8988T (cell line): ENCODE measurements around the gene PNPLA2.

Experiments
- DNase-seq: peaks from one replicate; pipeline ENCODE4 v3.0.0; 2011

PNPLA2 gene

DNA sequence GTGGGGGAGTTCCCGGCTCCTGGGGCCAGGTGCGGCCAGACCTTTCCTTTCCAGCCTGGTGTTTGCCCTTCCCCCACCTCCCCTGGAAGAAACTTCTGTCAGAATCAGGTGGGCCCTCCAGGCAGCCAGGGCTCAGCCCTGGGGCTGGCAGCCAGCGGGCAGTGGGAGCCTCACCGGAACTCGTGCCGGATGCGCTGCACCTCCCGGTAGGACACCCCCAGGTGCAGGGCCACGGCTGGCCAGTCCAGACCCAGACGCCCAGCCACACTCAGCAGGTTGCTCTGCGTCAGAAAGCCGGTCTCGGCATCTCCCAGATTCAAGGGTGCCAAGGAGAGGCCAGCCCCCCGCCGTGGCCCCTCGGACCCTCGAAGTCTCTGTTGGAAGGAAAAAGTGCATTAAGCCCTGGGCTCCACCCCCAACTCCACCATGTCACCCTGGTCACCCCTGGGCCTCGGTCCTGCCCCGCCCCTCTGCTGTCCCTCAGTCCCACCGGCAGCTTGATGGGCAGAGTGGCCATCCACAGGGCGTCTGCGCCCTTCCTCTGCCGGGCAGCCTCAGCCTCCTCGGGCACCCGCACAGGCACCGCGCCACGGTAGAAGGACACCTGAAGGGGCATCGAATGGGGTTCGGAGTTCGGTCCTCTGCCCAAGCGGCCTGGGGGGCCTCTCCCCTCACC lies 18.9 kb upstream of the PNPLA2 start:
- no peak for DNase-seq

DNA sequence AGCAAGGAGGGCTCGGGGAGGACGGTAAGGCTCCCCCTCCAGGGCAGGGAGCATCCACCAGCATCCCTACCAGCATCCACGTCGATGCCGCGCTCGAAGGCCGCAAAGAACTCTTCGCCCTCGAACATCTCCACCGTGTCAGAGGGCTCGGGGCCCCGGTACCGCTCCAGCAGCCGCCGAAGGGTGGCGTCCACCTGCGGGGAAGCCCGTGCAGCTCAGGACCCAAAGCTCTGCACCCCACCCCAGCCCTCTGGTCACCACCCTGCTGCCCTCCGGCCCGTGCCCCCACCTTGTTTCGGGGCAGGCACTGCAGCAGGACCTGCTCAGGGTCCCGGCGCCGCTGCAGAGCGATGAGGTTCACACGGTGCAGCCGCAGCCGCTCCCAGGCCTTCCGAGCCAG lies 18.2 kb upstream of the PNPLA2 start:
- DNase-seq, result no peak

DNA sequence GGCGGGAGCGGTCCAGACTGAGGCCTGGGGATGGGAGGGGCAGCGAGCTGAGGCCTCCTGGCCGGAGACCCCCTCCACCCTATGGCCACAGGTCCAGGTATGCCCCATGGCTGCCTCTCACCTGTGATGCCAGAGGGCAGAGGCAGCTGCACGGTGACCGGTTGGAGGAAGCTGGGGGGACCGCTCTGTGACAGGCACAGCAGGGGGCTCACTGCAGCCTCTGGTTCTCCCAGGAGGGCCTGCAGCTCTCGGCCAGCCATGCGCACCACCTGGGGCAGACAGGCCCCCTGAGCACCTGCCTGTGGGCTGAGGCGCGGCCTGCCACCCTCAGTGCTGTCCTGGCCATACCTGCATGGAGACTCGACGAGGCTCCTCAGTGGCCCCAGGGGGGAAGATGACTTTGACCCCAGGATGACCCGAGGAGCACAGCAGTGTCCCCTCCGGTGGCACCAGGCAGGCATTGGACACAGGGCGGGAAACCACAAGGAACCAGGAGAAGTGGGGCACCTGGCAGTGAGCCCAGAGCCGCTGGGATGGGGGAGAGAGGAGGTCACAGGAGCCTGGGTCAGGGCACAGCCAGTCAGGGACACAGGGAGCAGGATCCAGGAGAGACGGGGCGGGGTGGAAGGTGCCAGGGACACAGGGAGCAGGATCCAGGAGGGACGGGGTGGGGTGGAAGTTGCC lies 17.5 kb upstream of the PNPLA2 start:
- DNase-seq, result no peak

DNA sequence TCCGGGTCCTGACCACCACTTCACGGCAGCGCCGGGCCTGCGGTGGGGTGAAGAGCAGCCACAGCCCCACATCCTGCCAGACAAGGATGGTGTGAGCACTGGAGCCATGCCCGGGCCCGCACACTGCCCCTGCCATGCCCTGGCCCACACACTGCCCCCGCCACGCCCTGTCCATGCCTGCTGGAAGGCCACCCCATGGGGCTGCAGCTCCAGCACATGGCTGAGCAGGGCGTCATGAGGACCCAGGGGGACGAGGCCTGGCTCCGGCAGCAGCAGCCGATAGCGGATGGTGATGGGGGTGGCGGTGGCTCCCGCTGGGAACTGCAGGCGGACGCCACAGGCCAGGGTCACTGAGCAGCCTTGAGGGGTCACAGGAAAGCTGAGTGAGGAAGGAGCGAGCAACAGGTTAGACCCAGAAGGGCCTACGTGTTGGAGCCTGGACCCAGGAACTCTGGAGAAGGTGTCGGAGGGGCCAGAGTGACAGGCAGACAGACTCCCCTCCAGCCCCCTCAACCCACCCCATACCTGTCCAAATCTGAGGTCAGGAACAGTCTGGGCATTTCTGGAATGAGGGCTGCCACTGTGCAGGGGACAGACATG lies 16.6 kb upstream of the PNPLA2 start:
- no peak for DNase-seq

DNA sequence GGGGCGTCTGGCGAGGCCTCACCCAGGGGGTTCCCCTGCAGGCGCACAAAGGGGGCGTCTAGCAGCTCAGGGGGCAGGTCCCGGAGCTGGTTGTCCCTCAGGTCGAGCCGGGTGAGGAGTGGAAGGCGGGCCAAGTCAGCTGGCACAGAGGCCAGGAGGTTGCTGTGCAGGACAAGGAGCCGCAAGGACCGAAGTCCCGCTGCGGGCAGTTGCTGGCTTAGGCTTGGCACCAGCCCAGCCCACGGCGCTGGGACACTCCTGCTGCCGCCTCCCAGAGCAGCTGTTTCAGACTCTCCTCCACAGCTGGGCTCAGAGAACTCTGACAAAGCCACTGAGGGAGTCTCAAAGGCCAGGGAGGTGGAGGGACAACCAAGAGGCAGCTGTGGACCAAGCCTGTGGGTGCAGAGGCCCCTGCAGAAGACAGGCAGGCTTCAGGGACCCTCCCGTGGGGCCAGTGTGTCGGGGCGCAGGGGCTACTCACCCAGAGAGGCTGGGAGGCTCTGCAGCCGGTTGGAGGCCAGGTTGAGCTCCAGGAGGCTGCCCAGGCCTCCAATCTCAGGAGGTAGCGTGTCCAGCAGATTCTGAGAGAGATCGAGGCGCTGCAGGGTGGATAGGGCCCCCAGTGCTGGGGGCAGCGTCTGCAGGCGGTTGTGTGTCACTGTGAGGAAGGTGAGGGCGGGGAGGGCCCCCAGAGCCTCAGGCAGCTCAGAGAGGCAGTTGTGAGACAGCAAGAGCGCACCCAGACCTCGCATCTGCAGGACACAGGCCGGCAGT lies 15.8 kb upstream of the PNPLA2 start:
- DNase-seq, result peak; percentile 61

DNA sequence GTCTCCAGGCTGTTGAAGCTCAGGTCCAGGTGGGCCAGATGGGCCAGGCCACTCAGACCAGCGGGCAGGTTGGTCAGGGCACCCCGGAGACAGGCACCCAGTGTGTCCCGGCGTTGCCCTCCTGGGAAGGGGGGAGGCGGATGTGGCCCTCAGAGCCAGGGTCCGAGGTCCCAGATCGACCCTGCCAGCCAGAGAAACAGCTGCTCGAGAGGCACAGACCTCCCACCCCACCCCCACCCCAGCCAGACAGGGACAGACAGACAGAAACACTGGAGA lies 15.3 kb upstream of the PNPLA2 start:
- no peak for DNase-seq

DNA sequence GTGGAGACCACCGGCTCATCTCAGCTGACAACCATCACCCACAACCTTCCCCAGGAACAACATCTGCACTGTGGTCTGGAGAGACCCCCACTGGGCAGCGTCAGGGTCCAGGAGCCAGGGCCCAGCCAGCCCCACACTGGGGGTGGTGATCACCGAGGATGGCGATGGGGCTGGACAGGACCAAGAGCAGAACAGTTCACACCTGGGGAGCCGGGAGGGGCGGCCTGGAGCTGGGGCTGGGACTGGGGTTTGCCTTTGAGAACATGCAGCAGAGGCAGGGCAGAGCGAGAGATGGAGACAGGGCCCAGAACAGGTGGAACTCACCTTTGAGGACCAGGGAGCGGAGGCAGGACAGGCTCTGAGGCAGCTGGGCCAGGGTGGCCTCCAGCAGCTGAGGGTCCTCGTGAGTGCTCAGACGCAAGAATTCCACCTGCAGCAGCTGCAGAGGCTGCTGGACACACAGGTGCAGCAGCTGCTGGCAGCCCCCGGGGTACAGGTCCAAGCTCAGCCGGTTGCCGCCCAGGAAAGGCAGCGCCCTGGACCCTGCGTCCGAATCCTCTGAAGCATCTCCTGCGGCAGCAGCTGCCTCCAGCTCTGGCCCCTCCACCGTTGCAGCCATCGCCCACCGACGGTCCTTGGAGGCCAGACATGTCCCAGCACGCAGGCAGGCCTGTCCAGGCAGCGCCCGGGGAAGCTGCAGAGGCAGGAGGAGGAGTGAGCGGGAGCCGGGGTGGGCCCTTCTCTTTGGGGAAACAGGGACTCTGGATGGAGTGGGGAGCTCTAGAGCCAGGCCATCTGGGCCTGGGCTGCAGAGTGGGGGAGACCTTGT lies 14.7 kb upstream of the PNPLA2 start:
- DNase-seq, result peak; percentile 89

DNA sequence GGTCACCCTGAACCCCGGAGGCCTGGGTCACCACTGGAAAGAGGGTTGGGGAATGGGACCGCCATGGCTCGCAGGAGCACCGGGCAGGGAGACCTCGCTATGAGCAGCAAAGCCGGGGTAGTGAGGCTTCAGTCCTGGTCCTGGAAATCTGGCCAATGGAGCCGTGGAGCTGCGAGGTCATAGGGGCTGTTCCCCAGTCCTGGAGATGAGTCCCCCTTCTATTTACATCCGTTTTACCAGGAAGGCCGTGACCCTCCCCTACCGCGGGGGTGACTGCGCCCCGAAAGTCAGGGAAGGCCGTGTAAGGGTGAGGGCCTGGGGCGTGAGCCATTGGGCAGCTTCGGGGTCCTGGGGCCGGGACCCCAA lies 14.1 kb upstream of the PNPLA2 start:
- DNase-seq, result no peak

DNA sequence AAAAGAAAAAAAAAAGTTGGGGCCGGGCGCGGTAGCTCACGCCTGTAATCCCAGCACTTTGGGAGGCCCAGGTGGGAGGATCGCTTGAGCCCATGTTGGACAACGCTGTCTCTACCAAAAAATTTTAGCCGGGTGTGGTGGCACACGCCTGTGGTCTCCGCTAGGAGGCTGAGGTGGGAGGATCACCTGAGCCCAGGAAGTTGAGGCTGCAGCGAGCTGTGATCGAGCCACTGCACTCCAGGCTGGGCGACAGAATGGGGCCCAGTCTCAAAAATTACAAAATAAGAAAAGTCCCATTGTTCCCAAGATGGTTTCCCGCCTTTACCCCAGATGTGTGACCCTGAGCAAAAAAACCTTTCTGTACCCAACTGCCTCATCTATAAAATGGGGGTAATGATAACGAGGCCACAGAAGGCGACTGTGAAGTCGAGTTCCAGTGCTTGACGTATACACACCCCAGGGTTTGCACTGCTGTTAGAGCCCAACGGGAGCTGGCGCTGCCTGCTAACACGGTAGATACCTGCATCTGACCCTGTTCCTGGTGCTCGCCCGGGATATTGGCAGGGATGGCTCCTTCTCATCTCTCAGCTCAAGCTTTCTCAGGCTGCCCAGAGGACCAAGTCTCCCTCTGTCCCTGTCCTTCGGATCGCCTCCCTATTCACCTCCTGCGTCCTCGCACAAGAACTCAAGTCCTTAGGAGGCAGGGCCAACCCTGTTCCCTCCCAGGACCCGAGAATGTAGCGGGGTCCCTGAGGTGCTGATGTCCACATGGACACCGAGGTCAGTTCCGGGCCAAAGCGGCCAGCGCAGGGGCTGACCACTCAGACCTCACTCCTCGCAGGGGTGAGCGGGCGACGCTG lies 10.1 kb upstream of the PNPLA2 start:
- DNase-seq, result no peak

DNA sequence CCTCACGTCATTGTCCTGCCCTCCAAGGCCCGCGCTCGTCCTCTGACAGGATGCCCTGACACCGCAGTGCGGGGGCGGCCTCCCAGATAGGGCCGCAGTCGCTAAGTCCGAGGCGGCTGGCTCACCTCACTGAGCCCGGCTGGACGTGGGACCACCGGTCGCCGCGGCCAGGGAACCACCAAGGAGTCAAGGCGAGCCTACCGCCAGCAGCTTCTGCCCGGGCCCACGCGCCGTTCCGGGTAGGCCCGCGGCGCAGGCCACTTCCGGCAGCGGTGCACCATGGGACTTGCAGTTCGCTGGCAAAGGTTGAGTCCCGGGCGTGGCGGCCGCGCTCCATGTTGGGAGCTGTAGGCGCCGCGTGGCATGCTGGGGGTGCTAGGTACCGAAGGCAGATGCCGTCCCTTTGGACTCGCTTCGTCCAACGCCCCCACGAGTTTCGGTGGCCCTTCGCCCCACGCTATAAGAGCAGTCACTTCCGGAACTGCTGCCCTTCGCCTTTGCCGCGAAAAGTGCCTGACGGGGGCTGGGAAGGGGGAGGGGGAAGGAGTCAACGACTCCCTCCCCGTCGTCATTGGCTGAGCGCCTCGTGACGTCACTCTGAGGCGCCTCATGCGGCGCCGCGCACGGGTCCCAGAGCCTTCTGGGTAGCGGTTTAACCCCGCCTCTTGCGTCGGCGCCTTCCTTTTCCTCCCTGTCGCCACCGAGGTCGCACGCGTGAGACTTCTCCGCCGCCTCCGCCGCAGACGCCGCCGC lies 9.3 kb upstream of the PNPLA2 start, which contains the start of gene RPLP2:
RPLP2 (plus strand) TSS at position 681 of the 753 bp plus-strand sequence. CDS start 268 bp downstream, outside the sequence.
- DNase-seq, result peak; percentile 99

DNA sequence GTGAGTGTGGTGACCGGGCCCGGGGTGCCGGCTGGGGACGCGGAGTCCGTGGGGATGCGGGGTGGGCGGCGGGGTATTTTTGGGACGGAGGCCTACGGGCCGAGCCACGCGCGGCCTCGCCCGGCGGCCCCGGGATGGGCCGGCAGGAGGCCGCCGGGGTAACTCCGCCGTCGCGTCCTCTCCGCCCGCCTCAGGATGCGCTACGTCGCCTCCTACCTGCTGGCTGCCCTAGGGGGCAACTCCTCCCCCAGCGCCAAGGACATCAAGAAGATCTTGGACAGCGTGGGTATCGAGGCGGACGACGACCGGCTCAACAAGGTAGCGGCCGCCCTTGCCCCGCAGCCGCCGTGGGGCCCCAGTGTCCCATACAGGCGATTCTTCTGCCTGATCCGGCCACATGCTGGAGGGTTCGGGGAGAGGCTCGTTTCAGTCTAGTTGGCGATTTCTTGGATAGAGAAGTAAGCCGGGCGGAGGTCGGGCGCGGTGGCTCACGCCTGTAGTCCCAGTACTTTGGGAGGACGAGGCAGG lies 8.6 kb upstream of the PNPLA2 start:
- no peak for DNase-seq

DNA sequence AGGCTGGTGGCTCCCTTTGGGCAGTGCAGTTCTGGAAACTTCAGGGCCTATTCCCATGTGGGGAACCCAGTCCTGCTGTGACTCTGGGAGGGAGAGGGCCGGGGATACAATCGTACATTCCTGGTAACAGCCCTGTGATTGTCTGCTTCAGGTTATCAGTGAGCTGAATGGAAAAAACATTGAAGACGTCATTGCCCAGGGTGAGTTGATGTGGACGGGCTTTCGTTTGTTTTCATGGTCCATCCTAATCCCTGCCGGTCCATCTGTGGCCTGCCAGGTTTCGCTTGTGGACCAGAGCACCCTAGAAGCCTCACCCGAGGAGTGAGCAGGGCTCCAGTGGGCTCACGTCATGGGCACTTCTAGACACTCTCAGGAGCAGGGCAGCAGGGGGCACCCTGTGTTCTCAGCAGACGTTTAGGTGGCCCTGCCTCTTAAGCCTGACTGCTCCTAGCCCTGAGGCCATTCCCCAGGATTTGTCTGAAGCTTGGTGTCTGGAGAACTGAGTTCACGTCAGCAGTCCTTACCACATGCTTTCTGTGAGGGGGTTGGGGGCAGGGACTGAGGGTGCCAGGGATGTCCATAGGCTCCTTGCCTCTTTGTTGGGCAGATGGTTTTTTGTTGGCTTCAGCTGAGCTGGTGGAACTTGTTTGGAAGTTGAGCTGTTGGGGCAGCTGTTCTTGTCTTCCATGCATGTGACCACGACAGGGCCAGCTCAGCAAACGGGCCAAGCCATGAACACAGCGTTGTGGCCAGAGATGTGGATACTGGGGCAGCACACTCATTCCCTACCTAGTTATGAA lies 7.1 kb upstream of the PNPLA2 start:
- no peak for DNase-seq

DNA sequence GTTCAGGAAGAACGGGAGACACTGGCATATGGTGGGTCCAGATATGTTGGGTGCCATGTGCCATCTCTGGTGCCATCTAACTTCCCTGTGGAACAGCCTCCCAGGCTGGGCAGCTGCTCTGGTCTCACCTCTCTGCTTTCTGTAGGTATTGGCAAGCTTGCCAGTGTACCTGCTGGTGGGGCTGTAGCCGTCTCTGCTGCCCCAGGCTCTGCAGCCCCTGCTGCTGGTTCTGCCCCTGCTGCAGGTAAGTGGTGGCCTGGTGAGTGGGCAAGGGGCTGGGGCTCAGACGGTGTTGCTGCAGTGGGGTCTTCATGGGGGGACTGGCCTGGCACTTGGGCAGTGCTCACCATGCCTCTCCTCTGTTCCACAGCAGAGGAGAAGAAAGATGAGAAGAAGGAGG lies 6.3 kb upstream of the PNPLA2 start:
- no peak for DNase-seq

DNA sequence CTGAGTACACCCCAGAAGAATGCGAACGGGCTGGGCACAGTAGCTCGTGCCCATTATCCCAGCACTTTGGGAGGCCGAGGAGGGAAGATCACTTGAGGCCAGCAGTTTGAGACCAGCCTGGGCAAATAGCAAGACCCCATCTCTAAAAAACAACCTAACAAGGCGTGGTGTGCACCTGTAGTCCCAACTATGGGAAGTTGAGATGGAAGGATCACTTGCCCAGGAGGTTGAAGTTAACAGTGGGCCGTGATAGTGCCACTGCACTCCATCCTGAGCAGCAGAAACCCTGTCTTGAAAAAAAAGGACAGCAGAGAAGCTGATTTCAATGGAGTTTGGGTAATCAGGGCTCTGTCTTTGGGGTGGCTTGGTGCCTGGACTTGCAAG lies 5.7 kb upstream of the PNPLA2 start:
- DNase-seq, result no peak

DNA sequence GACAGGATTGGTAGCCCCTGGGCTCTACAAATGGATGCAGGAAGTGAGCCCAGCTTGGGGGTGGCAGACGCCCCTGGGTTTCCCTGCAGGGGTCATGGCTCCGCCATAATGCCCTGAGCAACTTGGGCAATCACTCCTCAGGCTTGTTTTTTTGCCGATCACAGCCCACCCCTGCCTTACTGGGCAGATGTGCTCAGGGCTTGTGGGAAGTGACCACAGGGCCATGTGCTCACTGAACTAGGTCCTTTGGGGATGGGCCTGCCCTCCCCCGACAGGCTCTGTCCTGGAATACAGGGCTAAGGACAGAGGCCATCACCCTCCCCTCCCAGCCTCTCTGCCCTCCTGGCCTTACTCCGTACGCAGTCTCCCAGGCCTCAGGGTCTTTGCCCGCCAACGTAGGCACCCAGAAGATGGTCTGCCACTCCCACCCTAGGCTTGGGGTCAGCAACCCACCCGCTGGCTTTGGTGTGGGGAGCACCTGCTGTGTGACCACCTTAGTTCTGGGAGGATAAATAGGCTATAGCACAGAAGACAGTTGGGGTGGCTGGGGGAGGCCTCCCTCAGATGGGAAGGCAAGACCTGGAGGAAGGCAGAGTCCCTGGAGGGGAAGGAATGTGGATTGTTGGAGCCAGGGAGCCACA lies 5.1 kb upstream of the PNPLA2 start:
- DNase-seq, result no peak

DNA sequence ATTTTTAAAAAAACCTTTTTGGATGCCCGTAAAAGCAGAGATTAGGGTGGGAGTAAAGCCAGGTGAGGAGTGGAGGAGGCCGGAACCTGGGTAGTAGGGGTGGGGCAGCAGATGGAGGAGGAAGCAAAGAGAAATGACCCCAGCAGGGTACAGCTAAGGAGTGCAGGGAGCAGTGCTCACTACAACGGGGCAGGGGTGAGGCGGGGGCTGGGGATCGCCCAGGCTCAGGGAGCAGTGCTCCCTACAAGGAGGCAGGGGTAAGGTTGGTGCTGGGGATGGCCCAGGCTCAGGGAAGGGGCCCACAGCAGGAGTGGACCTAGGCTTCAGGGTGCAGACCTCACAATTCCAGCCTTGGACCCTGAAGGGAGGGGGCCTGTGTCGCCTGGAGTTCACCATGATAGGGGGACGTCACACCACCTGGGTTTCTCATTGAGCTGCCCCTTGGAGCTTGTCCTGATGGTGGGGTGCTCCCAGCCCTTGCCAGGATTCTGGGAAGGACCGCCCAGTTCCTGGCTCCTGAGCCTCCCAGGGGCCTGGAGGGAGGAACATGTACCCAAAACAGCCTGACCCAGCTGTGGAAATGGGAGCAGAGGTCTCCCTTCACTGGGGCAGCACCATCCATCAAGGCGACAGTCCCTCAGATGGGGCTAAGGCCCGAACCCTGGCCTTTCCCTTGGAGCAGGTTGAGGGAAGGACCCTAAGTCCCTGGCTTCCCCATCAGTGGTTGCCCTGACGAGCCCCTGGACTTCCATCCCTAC lies 2.9 kb upstream of the PNPLA2 start:
- DNase-seq, result no peak

DNA sequence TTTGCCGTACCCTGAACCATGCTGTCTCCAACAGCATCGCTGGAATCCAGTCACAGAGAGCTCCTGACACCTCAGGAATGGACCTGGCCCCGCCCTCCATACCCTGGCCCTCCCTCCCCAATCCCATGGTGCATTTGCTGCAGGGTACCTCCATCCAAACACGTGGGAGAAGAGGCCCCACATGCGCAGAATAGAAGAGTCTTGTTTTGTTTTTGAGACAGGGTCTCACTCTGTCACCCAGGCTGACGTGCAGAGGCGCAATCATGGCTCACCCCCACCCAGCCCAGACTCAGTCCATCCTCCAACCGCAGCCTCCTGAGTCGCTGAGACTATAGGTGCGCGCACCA lies 2.3 kb upstream of the PNPLA2 start:
- DNase-seq, result no peak

DNA sequence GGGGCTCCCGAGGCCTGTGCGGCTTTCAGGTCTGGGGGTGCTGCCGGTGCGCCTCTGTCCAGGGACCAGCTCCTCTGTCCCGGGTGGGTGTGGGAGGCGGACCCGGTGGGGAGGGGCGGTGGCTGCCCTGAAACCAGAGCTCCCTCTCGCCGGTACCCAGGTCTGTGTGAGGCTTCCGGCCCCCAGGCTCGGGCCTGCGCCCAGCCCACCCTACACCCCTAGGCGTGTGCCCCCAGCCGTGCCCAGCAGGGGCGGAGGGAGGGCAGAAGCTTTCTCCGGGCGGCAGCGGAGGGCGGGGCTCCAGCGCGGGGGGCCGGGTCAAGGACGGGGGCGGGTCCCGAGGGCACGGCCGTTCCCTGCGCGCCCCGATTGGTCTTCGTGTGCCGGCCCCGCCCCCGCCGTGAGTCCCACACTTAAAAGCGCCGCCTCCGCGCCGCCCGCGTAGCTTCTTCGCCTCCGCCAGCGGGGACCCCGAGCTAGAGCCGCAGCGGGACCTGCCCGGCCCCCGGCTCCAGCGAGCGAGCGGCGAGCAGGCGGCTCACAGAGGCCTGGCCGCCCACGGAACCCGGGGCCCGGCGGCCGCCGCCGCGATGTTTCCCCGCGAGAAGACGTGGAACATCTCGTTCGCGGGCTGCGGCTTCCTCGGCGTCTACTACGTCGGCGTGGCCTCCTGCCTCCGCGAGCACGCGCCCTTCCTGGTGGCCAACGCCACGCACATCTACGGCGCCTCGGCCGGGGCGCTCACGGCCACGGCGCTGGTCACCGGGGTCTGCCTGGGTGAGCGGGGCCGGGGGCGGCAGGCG lies 616 bp downstream of the PNPLA2 start:
- DNase-seq, result peak; percentile 94
